Neuronal stem cell (in vitro differentiated cells): ENCODE data around the gene GRIK4.
A peak's percentile ranks its signal among the peaks of the same experiment; 100 is the strongest.

ENCODE experiments used
- DNase-seq: peaks from one replicate; pipeline ENCODE4 v3.0.0-alpha.2; 2013; ENCODE audit warnings: low spot score
- H2AFZ ChIP-seq: one replicate; pipeline ENCODE4 v1.6.1; 2013; ENCODE audit warnings: mild to moderate bottlenecking, low read length, inconsistent platforms
- H2AK5ac ChIP-seq: 2 replicates; pipeline ENCODE4 v1.6.1; 2013; ENCODE audit warnings: low read depth, mild to moderate bottlenecking, inconsistent platforms, low read length, moderate library complexity, mixed read lengths
- H2BK120ac ChIP-seq: 2 replicates; pipeline ENCODE4 v1.6.1; 2013; ENCODE audit warnings: low read depth, mild to moderate bottlenecking, inconsistent platforms, low read length, moderate library complexity, mixed read lengths
- H2BK12ac ChIP-seq: one replicate; pipeline ENCODE4 v1.6.1; 2013; ENCODE audit warnings: low read length, inconsistent platforms
- H2BK15ac ChIP-seq: 2 replicates; pipeline ENCODE4 v1.6.1; 2013; ENCODE audit warnings: mild to moderate bottlenecking, low read length, inconsistent platforms, mixed read lengths
- H2BK5ac ChIP-seq: one replicate; pipeline ENCODE4 v1.6.1; 2013; ENCODE audit warnings: inconsistent platforms, mild to moderate bottlenecking, low read length, moderate library complexity
- H3K14ac ChIP-seq: one replicate; pipeline ENCODE4 v1.6.1; 2013; ENCODE audit warnings: low read length, inconsistent platforms
- H3K18ac ChIP-seq: 2 replicates; pipeline ENCODE4 v1.6.1; 2013; ENCODE audit warnings: low read length, inconsistent platforms
- H3K23ac ChIP-seq: 2 replicates; pipeline ENCODE4 v1.6.1; 2013; ENCODE audit warnings: low read depth, mild to moderate bottlenecking, mixed read lengths, low read length, inconsistent platforms; ENCODE audit not compliant: poor library complexity
- H3K27ac ChIP-seq: replicated peaks from 3 replicates; pipeline ENCODE4 v1.5.1; 2013; ENCODE audit warnings: low read length, inconsistent platforms
- H3K27me3 ChIP-seq, 3 experiments: 2 replicates each; pipeline ENCODE4 v1.6.1; 2013; ENCODE audit warnings: low read length in 3 of 3, mild to moderate bottlenecking in 2 of 3, inconsistent platforms in 1 of 3, low read depth in 1 of 3, mixed read lengths in 1 of 3, moderate library complexity in 1 of 3; ENCODE audit not compliant: control insufficient read depth in 3 of 3, insufficient read depth in 3 of 3
- H3K36me3 ChIP-seq, 2 donors: replicated peaks in 1 of 2; 2 replicates each; pipeline ENCODE4 v1.6.1; 2013; ENCODE audit warnings: low read length in 2 of 2; ENCODE audit not compliant: control insufficient read depth in 2 of 2, insufficient read depth in 2 of 2
- H3K4ac ChIP-seq: 2 replicates; pipeline ENCODE4 v1.6.1; 2013; ENCODE audit warnings: inconsistent platforms, mild to moderate bottlenecking, low read length, moderate library complexity
- H3K4me1 ChIP-seq, 2 donors: 1 replicate in 1 of 2; 2 replicates in 1 of 2; pipeline ENCODE4 v1.6.1; 2013; ENCODE audit warnings: low read length in 2 of 2, low read depth in 1 of 2; ENCODE audit not compliant: control insufficient read depth in 2 of 2, insufficient read depth in 1 of 2
- H3K4me2 ChIP-seq: one replicate; pipeline ENCODE4 v1.6.1; 2013; ENCODE audit warnings: mild to moderate bottlenecking, low read length, inconsistent platforms; ENCODE audit not compliant: insufficient read depth, poor library complexity, severe bottlenecking
- H3K4me3 ChIP-seq, 2 donors: 2 replicates each; pipeline ENCODE4 v1.5.1; 2013; ENCODE audit warnings: low read length in 2 of 2, mild to moderate bottlenecking in 2 of 2, inconsistent platforms in 1 of 2, moderate library complexity in 1 of 2
- H3K79me1 ChIP-seq: one replicate; pipeline ENCODE4 v1.6.1; 2013; ENCODE audit warnings: low read depth, mild to moderate bottlenecking, inconsistent platforms, low read length, moderate library complexity
- H3K9ac ChIP-seq: one replicate; pipeline ENCODE4 v1.6.1; 2013; ENCODE audit warnings: mild to moderate bottlenecking, low read depth, low read length, inconsistent platforms; ENCODE audit not compliant: poor library complexity
- H3K9me3 ChIP-seq, 2 donors: replicated peaks in 1 of 2; 2 replicates each; pipeline versions ENCODE3 to v1.6.1; 2013; ENCODE audit warnings: low read length in 2 of 2, mild to moderate bottlenecking in 2 of 2, inconsistent platforms in 1 of 2, low read depth in 1 of 2, mixed read lengths in 1 of 2, moderate library complexity in 1 of 2; ENCODE audit not compliant: control insufficient read depth in 2 of 2, insufficient read depth in 1 of 2
- H4K8ac ChIP-seq: one replicate; pipeline ENCODE4 v1.6.1; 2013; ENCODE audit warnings: low read depth, mild to moderate bottlenecking, inconsistent platforms, low read length, moderate library complexity
- H4K91ac ChIP-seq: one replicate; pipeline ENCODE4 v1.6.1; 2013; ENCODE audit warnings: low read length, low read depth, mild to moderate bottlenecking, inconsistent platforms; ENCODE audit not compliant: poor library complexity
- WGBS, 2 donors: extraction: QIAGEN DNeasy Blood & Tissue Kit; methylation state at CpG; one replicate each; pipeline ENCODE4 v1.1.7; 2013; ENCODE audit warnings: missing lambda C conversion rate in 2 of 2, mixed read lengths in 1 of 2; ENCODE audit not compliant: insufficient read length in 2 of 2, insufficient replicate concordance in 1 of 2; ENCODE audit errors: extremely low coverage in 2 of 2; 5-methylcytosine and 5-hydroxymethylcytosine counted together

GRIK4 gene

GRCh38 chr11:120899720-120900119 is 388.2 kb downstream of the GRIK4 start:
- no peak overlapping the region for H4K91ac ChIP-seq
- no peaks in the 10 kb centered on the region for H3K9me3 ChIP-seq
- H3K36me3 ChIP-seq: no peaks in the 10 kb centered on the region
- H3K14ac ChIP-seq: no peak overlapping the region
- no peak overlapping the region for H3K4ac ChIP-seq
- H2BK120ac ChIP-seq: no peak overlapping the region
- H3K79me1 ChIP-seq: no peaks in the 10 kb centered on the region
- no peak overlapping the region for H3K9ac ChIP-seq
- no peak overlapping the region for H2AFZ ChIP-seq
- H3K4me1 ChIP-seq: peaks cover 4 to 7% of the 10 kb centered on the region in 2 donors
- H3K23ac ChIP-seq: no peak overlapping the region
- no peak overlapping the region for H2BK12ac ChIP-seq
- H3K27me3 ChIP-seq: no peaks in the 10 kb centered on the region
- WGBS, 2 donors: no CpG with 5 or more reads among the region's 3 CpGs
- no peak overlapping the region for H2AK5ac ChIP-seq
- no peak overlapping the region for H2BK15ac ChIP-seq
- H3K18ac ChIP-seq: no peak overlapping the region
- no peak overlapping the region for H3K4me3 ChIP-seq
- no peak overlapping the region for H2BK5ac ChIP-seq
- H4K8ac ChIP-seq: no peak overlapping the region
- no peak overlapping the region for H3K4me2 ChIP-seq
- no peak overlapping the region for H3K27ac ChIP-seq
- no peak for DNase-seq

- Histone ChIP-seq H3K27me3 (no peaks in the 10 kb centered on the region), H3K4me3 (no peak overlapping the region), H2BK5ac (no peak overlapping the region), H4K91ac (no peak overlapping the region), H3K36me3 (no peaks in the 10 kb centered on the region), H2AK5ac (no peak overlapping the region), H3K9me3 (no peaks in the 10 kb centered on the region), H2AFZ (no peak overlapping the region), H4K8ac (no peak overlapping the region), H3K23ac (no peak overlapping the region), H3K4me1 (peaks cover 4 to 7% of the 10 kb centered on the region in 2 donors), H2BK120ac (no peak overlapping the region), H2BK15ac (no peak overlapping the region), H3K18ac (no peak overlapping the region), H3K4me2 (no peak overlapping the region), H3K4ac (no peak overlapping the region), H3K79me1 (no peaks in the 10 kb centered on the region), H3K9ac (no peak overlapping the region), H3K27ac (no peak overlapping the region), H3K14ac (no peak overlapping the region), H2BK12ac (no peak overlapping the region)
- no CpG with 5 or more reads among the region's 9 CpGs for WGBS, 2 donors
- DNase-seq: no peak
These were observed 389.1 kb downstream of the GRIK4 start for GRCh38 chr11:120900643-120901042.

GRCh38 chr11:120903686-120904085 is 392.1 kb downstream of the GRIK4 start:
- H3K27ac ChIP-seq: no peak overlapping the region
- H2BK120ac ChIP-seq: no peak overlapping the region
- no peaks in the 10 kb centered on the region for H3K36me3 ChIP-seq
- H3K4me3 ChIP-seq: no peak overlapping the region
- no peak overlapping the region for H2AFZ ChIP-seq
- no peak overlapping the region for H3K14ac ChIP-seq
- no peak overlapping the region for H4K91ac ChIP-seq
- no peak overlapping the region for H3K4me2 ChIP-seq
- H3K18ac ChIP-seq: peak overlapping the region; percentile 74
- WGBS, 2 donors: no CpG with 5 or more reads among the region's 9 CpGs
- peaks cover 7 to 11% of the 10 kb centered on the region in 2 donors for H3K4me1 ChIP-seq
- peak overlapping the region; percentile 20 for H2AK5ac ChIP-seq
- no peak overlapping the region for H3K9ac ChIP-seq
- DNase-seq: no peak
- H2BK15ac ChIP-seq: peak overlapping the region; percentile 15
- H2BK12ac ChIP-seq: no peak overlapping the region
- no peak overlapping the region for H4K8ac ChIP-seq
- no peaks in the 10 kb centered on the region for H3K79me1 ChIP-seq
- no peak overlapping the region for H3K23ac ChIP-seq
- no peaks in the 10 kb centered on the region for H3K27me3 ChIP-seq
- no peak overlapping the region for H2BK5ac ChIP-seq
- H3K9me3 ChIP-seq: no peaks in the 10 kb centered on the region
- no peak overlapping the region for H3K4ac ChIP-seq

- no peak overlapping the region for H3K27ac ChIP-seq
- WGBS, 2 donors: no CpG with 5 or more reads among the region's 4 CpGs
- no peak overlapping the region for H2BK12ac ChIP-seq
- no peak overlapping the region for H2BK5ac ChIP-seq
- H3K4ac ChIP-seq: no peak overlapping the region
- H3K36me3 ChIP-seq: no peaks in the 10 kb centered on the region
- H3K23ac ChIP-seq: no peak overlapping the region
- H4K8ac ChIP-seq: no peak overlapping the region
- no peak overlapping the region for H3K4me3 ChIP-seq
- H3K4me1 ChIP-seq: peaks cover 7 to 11% of the 10 kb centered on the region in 2 donors
- no peak overlapping the region for H2AK5ac ChIP-seq
- no peak overlapping the region for H2AFZ ChIP-seq
- peak overlapping the region; percentile 15 for H3K18ac ChIP-seq
- no peaks in the 10 kb centered on the region for H3K9me3 ChIP-seq
- H4K91ac ChIP-seq: no peak overlapping the region
- no peaks in the 10 kb centered on the region for H3K79me1 ChIP-seq
- no peak overlapping the region for H3K4me2 ChIP-seq
- no peak overlapping the region for H3K14ac ChIP-seq
- peak overlapping the region; percentile 18 for H3K9ac ChIP-seq
- H3K27me3 ChIP-seq: no peaks in the 10 kb centered on the region
- H2BK15ac ChIP-seq: no peak overlapping the region
- DNase-seq: no peak
- no peak overlapping the region for H2BK120ac ChIP-seq
These were observed 392.6 kb downstream of the GRIK4 start for GRCh38 chr11:120904116-120904515.
